ENCODE measurements around the gene NCAPH2.
"Not testable (repeated sequence)": the region's sequence is repeated elsewhere in the genome, so short reads cannot be mapped to it uniquely, and the experiment has no call there.

Gene NCAPH2

DNA sequence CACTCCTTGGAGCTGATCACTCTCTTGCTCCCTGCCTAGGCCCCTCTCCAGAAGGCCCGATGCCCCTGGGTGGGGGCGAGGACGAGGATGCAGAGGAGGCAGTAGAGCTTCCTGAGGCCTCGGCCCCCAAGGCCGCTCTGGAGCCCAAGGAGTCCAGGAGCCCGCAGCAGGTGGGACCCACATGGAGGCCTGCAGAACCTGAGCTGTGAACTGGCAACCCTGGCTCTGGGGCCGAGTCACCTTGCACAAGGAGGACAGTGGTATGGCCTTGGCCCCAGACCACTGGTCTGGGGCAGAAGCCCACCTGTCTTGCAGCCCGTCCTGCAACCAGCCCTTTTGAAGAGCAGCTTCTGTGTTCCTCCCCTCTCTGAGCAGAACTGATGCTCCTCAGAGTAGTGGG is 11.1 kb downstream of the NCAPH2 start:
- no peak for DNase-seq (ENCODE audit: low read depth)

GRCh38 chr22:50520184-50520583 is 12.2 kb downstream of the NCAPH2 start:
- DNase-seq (ENCODE audit: low read depth), result not testable (repeated sequence)

- no peak for DNase-seq (ENCODE audit: low read depth)
Measured at GRCh38 chr22:50520826-50521453, 12.9 kb downstream of the NCAPH2 start.

- DNase-seq (ENCODE audit: low read depth), result no peak
Measured at GRCh38 chr22:50521710-50522109, 13.7 kb downstream of the NCAPH2 start.

DNA sequence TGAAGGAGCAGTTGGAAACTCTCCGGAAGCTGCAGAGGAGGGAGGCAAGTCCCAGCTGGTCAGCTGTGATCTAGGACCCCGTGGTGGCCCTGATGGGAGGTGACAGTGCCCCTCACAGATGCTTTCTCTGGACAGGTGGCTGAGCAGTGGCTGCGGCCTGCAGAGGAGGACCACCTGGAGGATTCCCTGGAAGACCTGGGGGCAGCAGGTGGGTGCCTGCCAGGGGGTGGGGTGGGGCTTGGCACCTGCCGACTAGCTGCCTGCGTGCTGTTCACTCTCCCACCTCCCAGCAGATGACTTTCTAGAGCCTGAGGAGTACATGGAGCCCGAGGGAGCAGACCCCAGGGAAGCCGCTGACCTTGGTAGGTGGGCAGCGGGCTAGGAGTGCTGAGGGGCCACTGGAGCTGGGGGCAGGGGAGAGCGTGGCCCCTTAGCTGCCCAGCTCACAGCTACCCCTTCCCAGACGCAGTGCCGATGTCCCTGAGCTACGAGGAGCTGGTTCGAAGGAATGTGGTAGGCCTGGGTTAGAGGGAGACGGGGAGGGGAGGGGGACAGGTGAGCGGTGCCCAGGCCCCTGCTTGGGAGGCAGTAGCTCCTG is 14.3 kb downstream of the NCAPH2 start:
- DNase-seq (ENCODE audit: low read depth), result no peak

GRCh38 chr22:50522806-50523438 is 14.9 kb downstream of the NCAPH2 start:
- no peak for DNase-seq (ENCODE audit: low read depth)

GRCh38 chr22:50523458-50523805 is 15.4 kb downstream of the NCAPH2 start:
- no peak for DNase-seq (ENCODE audit: low read depth)

DNA sequence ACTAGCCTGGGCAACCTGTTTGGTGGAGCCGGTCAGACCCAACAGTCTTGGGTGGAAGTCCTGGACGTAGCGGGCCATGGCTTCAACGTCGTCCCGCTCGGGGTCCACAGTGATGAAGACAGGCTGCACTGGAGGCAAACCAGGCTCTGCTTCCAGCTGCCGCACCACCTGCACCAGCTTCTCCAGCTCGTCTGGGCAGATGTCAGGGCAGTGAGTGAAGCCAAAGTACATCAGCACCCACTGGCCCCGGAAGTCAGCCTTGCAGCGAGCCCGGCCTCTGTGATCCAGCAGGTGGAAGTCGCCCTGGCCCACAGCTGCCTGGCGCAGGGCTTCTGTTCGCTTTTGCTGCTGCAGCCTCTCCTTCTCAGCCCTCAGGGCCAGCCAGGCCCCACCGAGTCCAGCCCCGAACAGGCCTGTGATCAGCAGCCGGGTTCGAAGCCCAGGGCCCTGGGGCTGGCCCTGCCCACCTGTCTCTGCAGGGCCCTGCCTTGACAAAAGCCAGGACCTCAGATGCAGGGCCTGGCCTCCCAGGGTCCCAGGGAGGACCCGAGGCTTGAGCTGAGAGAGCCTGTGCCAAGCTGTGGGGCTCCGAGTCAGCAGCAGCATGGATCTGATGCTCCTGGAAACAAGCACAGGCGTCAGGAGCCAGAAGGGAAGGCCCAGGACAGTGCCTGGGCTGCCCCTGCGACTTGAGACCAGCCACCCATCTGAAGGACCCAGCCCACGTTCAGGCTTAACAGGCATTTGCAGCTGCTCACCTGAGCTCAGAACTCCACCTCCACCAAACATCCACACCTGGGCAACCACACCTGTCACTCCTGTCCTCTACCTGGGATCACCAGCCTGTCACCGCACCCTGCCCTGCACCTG is 16.0 kb downstream of the NCAPH2 start:
- DNase-seq (ENCODE audit: low read depth), result no peak

- no peak for DNase-seq (ENCODE audit: low read depth)
Measured at GRCh38 chr22:50524676-50525103, 16.7 kb downstream of the NCAPH2 start.

DNA sequence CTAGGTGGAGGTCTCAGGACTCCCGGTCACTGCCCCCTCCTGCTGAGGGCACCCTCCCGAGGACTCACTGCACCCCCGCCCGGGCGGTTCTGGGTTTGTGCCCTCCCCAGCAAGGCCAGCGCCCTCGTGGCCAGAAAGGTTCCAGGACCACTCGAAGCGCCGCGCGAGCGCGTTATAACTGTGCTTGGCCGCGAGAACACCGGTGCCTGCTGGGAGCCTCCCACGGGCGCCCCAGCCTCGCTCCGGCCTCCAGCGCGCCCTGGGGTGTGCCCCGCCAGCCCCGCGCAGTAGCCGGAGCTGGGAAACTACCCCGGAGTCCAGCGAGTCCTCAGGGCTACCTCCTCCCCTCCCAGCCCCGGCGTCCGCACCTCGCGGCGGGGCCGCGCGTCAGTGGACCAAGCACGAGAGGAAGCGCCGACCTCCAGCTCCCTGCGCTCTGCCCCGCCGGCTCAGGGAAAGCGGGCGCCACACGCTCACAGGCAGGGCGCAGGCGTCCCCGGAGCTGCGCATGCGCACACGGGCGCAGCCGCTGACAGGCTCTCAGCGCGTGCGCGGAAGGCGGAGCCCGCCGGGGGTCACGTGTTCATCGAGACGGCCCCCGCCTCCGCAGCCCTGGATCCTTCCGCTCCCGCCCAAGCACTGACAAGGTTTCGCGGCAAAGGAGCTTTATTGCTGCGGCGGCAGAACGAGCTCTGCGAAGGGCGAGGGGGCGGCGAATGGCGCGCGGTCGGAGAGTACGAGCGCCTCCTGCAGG is 17.3 kb downstream of the NCAPH2 start, which contains the start of gene SCO2:
Gene SCO2, minus strand, starts transcription at position 495 of the 754 bp plus-strand sequence. CDS start 1,187 bp downstream, outside the sequence.
- DNase-seq (ENCODE audit: low read depth), result peak; percentile 98

GRCh38 chr22:50525858-50526107 is 17.8 kb downstream of the NCAPH2 start:
- DNase-seq (ENCODE audit: low read depth), result no peak

DNA sequence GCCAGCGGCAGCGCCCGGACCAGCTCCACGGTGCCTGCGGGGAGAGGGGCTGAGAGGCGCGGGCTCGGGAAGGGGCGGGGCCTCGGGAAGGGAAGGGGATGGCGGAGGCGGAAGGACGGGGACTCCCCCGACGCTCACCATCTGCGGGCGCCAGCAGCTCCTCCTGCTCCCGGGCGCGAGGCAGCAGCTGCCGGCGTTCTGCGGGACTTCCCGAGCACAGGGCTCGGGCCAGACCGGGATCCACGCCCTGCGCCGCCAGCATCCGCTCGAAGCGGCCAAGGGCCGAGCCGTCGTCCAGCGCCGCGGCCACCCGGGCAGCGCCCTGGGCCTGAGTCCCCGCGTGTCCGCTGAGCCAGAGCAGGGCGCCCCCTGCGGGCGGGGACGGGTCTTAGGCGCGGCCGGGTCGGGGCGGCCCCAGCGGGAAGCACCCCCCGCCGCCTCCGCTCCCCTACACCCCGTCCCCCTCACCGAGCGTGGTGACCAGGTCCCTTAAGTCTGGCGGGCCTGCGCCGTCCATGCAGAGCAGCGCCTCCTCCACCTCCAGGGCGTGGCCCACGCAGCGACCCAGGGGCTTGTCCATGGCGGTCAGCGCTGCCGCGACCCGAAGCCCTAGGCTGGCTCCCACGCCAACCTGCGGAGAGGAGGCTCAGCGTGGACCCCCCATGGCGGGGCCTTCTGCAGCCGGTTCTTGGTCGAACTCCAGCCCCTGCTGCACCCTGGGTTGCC is 18.2 kb downstream of the NCAPH2 start:
- DNase-seq (ENCODE audit: low read depth), result peak; percentile 79

DNA sequence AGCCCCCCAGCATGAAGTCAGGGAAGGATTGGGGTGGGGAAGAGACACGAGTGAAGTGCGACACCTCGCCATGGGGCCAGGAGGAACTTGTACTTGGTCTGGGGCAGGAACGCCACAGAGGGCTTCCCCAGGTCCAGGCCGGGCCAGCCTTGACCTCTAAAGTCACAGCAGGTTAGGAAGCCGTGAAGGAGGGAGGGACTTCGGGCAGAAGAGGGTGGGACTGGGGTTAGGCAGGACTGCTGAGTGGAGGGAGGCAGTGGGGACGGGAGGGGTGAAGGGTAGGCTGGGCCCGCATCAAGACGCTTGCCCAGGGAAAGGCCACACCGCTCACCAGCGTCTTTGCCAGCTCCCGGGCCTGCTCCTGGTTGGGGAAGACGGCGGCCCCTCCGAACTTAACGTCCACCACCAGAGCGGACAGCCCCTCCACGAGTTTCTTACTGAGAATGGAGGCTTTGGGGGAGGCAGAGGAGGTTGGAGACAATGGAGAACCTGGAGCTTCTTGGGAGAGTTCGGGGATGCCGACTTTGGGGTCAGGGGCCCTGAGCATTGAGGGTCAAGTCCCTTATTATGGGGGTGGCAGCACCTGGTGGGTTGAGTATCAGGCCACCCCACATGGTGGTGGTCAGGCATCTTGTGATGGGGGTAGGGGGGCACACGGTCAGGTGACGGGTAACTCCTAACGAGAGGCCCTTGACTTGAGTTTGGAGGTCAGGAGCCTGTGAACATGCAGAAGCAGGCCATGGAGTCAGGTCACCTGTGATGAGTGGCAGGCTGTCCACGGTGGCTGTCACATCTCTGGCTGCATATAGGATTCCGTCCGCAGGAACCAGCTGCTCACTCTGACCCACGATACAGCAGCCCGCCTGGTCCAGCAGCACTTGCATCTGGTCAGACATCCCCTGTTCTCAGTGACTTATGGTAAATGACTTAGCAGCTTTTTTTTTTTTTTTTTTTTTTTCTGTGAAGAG is 19.1 kb downstream of the NCAPH2 start:
- DNase-seq (ENCODE audit: low read depth), result peak; percentile 66

- no peak for DNase-seq (ENCODE audit: low read depth)
Measured at GRCh38 chr22:50527921-50528681, 20.1 kb downstream of the NCAPH2 start.

DNA sequence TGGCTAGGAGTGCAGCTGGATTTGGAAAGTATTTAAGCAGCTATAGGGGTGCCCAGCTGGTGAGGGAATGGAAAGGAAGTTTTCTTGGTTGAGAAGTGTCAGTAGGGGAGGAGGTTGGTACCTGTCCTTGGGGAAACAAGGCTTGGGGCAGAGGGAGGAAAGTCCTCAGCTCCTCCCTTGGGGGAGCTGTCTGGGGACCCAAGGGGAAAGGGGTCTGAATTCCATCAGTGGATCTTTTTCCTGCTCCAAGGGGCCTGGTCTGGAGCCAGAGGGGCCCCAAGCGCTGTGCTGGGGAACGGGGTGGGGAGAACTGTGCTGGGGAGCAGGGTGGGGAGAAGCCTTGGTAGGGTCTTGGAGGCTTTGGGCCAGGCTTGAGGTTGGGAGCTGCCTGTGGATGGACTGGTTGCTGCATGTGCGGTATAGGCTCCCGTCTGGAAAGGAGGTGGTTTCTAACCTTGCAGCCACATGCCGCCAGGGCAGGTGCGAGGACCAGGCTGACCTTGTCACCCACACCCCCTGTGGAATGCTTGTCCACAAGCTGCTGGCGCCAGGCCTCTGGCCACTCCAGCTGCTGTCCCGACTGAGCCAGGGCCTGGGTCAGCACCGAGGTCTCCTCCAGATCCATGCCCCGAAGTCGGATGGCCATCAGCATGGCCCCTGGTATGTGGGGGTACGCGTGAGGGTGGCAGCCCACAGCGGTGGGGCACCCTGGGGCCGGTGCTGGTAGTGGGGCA is 20.8 kb downstream of the NCAPH2 start:
- DNase-seq (ENCODE audit: low read depth), result no peak

GRCh38 chr22:50529416-50529896 is 21.4 kb downstream of the NCAPH2 start:
- DNase-seq (ENCODE audit: low read depth), result no peak

DNA sequence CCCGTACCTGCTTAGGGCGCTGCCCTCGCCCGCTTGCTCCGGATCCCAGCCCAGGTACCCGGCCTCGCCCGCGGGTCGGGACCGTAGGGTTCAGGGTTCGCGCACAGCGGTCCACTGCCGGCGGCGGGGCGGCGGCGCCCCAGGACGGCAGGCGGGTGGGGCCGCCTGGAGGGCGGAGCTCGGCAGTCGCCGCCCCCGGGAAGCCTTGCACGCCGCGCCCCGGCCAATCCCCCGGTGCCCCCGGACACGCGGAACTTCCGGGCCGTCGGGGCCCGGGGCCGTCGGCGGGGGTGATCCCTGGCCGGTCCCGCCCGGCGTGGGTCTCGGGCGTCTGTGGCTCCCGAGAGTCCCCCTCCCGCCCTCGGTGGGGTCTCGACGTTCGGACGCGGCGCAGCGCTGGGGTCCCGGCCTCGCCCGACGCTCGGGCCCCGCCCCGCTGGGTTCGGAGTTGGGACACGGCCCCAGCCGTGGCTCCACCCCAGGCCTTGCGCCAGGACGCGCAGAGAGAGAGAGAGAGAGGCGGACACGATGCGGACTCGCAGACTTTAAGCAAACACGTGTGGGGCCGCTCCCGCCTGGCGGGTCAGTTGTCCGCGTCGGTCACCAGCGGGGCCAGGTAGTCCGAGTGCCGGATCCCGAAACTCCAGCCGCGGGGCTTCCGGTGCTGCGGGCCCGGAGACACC is 22.0 kb downstream of the NCAPH2 start, which contains the start of gene TYMP:
Gene TYMP, minus strand, starts transcription at position 116 of the 683 bp plus-strand sequence. CDS start 303 bp downstream, outside the sequence.
- peak; percentile 91 for DNase-seq (ENCODE audit: low read depth)

DNA sequence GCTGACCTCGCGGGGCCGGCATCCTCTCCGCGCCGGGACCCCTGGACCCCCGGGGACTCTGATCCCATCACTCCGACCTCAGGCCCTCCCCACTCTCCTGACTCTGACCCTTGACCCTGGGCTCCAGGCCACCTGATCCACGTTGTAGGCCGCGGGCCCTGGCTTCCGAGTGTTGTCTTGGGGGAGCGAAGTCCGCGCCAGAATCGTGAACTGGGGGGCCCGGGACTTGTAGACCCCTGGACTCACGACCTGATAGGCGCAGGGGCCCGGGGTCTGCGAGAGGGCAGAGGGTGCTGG is 22.5 kb downstream of the NCAPH2 start:
- DNase-seq (ENCODE audit: low read depth), result no peak

All from fibroblast of gingiva (primary cell).